A673 (cell line): ENCODE data around the gene OR2AT4. TPM values are rescaled to one million over a fixed set of nuclear protein-coding genes. Genes with fewer than 3 reads are reported as not detected.
"Not testable (repeated sequence)": the region's sequence is repeated elsewhere in the genome, so short reads cannot be mapped to it uniquely, and the experiment has no call there.

Experiments
- BruUV-seq: library from RNA; stranded (reverse); fragments of 400-500 nt; replicated peaks from 2 replicates; lab custom pipeline; 2021; lab: Mats Ljungman, UMichigan
- CTCF ChIA-PET: fragments of 300-600 bp; sonication (Branson Sonifier 250); formaldehyde crosslinking; loops from one replicate; lab custom pipeline; 2022; ENCODE audit warnings: antibody characterized with exemption; lab: Charles Lee
- POLR2A ChIA-PET: fragments of 300-600 bp; sonication (Branson Sonifier 250); formaldehyde crosslinking; loops from one replicate; lab custom pipeline; 2022; ENCODE audit warnings: antibody characterized with exemption; ENCODE audit not compliant: low non-redundant PET; lab: Charles Lee
- DNase-seq: peaks from one replicate; pipeline ENCODE4 v3.0.0-alpha.2; 2015; ENCODE audit warnings: low spot score
- H3K27ac ChIP-seq: fragments of 200-600 bp; sonication (generic); 2 replicates; pipeline ENCODE4 v1.5.1; 2016; ENCODE audit warnings: mixed run types, low read depth, mild to moderate bottlenecking, mixed read lengths, antibody characterized with exemption, low read length; ENCODE audit not compliant: poor library complexity, severe bottlenecking
- H3K27me3 ChIP-seq: fragments of 200-600 bp; sonication (generic); replicated peaks from 2 replicates; pipeline ENCODE4 v1.6.1; 2017; ENCODE audit warnings: mixed run types, low read depth, mild to moderate bottlenecking, mixed read lengths, antibody characterized with exemption, low read length; ENCODE audit not compliant: insufficient read depth, poor library complexity
- H3K36me3 ChIP-seq: fragments of 200-600 bp; sonication (generic); 2 replicates; pipeline ENCODE4 v1.6.1; 2016; ENCODE audit warnings: mixed run types, mild to moderate bottlenecking, mixed read lengths, antibody characterized with exemption, low read length; ENCODE audit not compliant: insufficient read depth, poor library complexity, severe bottlenecking
- H3K4me1 ChIP-seq: fragments of 200-600 bp; sonication (generic); 2 replicates; pipeline ENCODE4 v1.6.1; 2017; ENCODE audit warnings: mixed run types, mild to moderate bottlenecking, mixed read lengths, antibody characterized with exemption, low read length; ENCODE audit not compliant: insufficient read depth, poor library complexity, severe bottlenecking
- H3K4me3 ChIP-seq: fragments of 200-600 bp; sonication (generic); 2 replicates; pipeline ENCODE4 v1.5.1; 2016; ENCODE audit warnings: low read depth, mixed run types, mild to moderate bottlenecking, mixed read lengths, low read length; ENCODE audit not compliant: poor library complexity, severe bottlenecking
- H3K9me3 ChIP-seq: fragments of 200-600 bp; sonication (generic); 2 replicates; pipeline ENCODE4 v1.6.1; 2016; ENCODE audit warnings: mixed run types, low read depth, mild to moderate bottlenecking, mixed read lengths, antibody characterized with exemption, low read length; ENCODE audit not compliant: poor library complexity, severe bottlenecking
- CTCF ChIP-seq: fragments of 300-800, 200-600 bp; sonication (generic); conservative IDR thresholded peaks from 2 replicates; pipeline ENCODE4 v1.5.1; 2017; ENCODE audit warnings: low read depth, mild to moderate bottlenecking, antibody characterized with exemption, low read length, moderate library complexity, mixed read lengths
- EZH2 ChIP-seq: fragments of 200-600 bp; sonication (generic); IDR thresholded peaks from 2 replicates; pipeline ENCODE4 v1.6.1; 2017; ENCODE audit warnings: borderline replicate concordance, low read depth, mild to moderate bottlenecking, mixed read lengths, antibody characterized with exemption, low read length; ENCODE audit not compliant: poor library complexity, severe bottlenecking
- intact Hi-C: fragments of 100-400 bp; cut with micrococcal nuclease; formaldehyde crosslinking; loops from one replicate; pipeline ENCODE4 v1.10.0; 2022; ENCODE audit not compliant: unreplicated experiment
- total RNA-seq: library from RNA; stranded (reverse); gene quantifications from 2 replicates; pipeline ENCODE4 v1.2.3, GENCODE V29; 2021

OR2AT4 gene
- total RNA-seq, 1 experiment from 2014 or later: not detected

- H3K4me3 ChIP-seq, CTCF ChIA-PET, BruUV-seq, H3K4me1 ChIP-seq, H3K27ac ChIP-seq, H3K36me3 ChIP-seq, DNase-seq, H3K27me3 ChIP-seq, intact Hi-C loops, H3K9me3 ChIP-seq, POLR2A ChIA-PET: not testable (repeated sequence)
These were observed 52.1 kb downstream of the OR2AT4 start for GRCh38 chr11:75044381-75045170.

GRCh38 chr11:75041821-75042220, 54.9 kb downstream of the OR2AT4 start:
- BruUV-seq, H3K27ac ChIP-seq, H3K9me3 ChIP-seq, H3K4me3 ChIP-seq, intact Hi-C loops, H3K4me1 ChIP-seq, H3K36me3 ChIP-seq, H3K27me3 ChIP-seq, DNase-seq: not testable (repeated sequence)
- ChIA-PET CTCF (interaction anchor here (0.6 kb wide), 1 partner anchor 19 kb away, joined by 5 read pairs; no protein-coding TSS in a partner anchor), POLR2A (interaction anchor here (0.6 kb wide), 1 partner anchor 14 kb away, joined by 3 read pairs; no protein-coding TSS in a partner anchor)

- TF ChIP-seq EZH2: no peak
- CTCF ChIA-PET: interaction anchor here (0.5 kb wide), 1 partner anchor 625 kb away, joined by 5 read pairs; no protein-coding TSS in a partner anchor
- H3K27ac ChIP-seq: no peak overlapping the region
- no peaks in the 10 kb centered on the region for H3K9me3 ChIP-seq
- H3K27me3 ChIP-seq: peaks cover 8% of the 10 kb centered on the region
- DNase-seq: no peak
- POLR2A ChIA-PET: no interaction called here
- H3K36me3 ChIP-seq: no peaks in the 10 kb centered on the region
- BruUV-seq: no TSS peak
- no peak overlapping the region for H3K4me3 ChIP-seq
- no peaks in the 10 kb centered on the region for H3K4me1 ChIP-seq
- intact Hi-C loops: no loop called here
These were observed 55.4 kb downstream of the OR2AT4 start for GRCh38 chr11:75041263-75041662.

- Histone ChIP-seq H3K36me3 (no peaks in the 10 kb centered on the region), H3K27ac (no peak overlapping the region), H3K4me3 (no peak overlapping the region), H3K9me3 (no peaks in the 10 kb centered on the region), H3K4me1 (no peaks in the 10 kb centered on the region), H3K27me3 (peaks cover 8% of the 10 kb centered on the region)
- CTCF ChIA-PET: no interaction called here
- intact Hi-C loops: no loop called here
- no peak for TF ChIP-seq CTCF
- no TSS peak for BruUV-seq
- POLR2A ChIA-PET: no interaction called here
- DNase-seq: no peak
These were observed 56.4 kb downstream of the OR2AT4 start for GRCh38 chr11:75040167-75040770.
